OCI-LY1 (cell line): ENCODE results near the gene NRP2.

ENCODE experiments used
- EZH2 ChIP-seq: fragments of 200-600 bp; sonication (generic), shearing (Covaris generic); IDR thresholded peaks from 2 replicates; pipeline ENCODE4 v1.8.0; 2017; ENCODE audit warnings: borderline replicate concordance, mixed run types, mild to moderate bottlenecking, antibody characterized with exemption, low read length, moderate library complexity, mixed read lengths
- TF ChIP-seq, protein P1 (sequence below): fragments of 200-600 bp; sonication (generic), shearing (Covaris generic); IDR thresholded peaks from 2 replicates; pipeline ENCODE4 v1.5.1; 2017; ENCODE audit warnings: mild to moderate bottlenecking, antibody characterized with exemption, low read length, moderate library complexity, mixed read lengths

DNA sequence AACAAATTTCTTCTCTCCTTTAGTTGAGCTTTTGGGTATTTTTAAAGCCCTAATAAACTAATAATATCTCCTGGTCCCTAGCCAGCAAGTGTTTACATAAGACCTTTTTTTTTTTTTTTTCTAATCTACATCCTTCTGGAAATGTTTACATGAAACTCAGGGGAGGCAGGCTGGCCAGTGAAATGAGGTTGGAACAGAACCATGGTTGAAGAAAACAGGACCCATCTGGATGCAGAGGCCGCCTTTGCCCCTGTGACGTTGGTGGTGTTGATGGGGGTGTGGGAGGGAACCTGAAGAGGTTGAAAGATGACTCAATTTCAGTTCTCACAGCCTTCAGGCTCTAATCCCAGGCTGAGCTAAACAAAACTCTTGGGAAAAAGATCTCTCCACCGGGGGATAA is 118.5 kb downstream of the NRP2 start:
- TF ChIP-seq, protein P1, sequence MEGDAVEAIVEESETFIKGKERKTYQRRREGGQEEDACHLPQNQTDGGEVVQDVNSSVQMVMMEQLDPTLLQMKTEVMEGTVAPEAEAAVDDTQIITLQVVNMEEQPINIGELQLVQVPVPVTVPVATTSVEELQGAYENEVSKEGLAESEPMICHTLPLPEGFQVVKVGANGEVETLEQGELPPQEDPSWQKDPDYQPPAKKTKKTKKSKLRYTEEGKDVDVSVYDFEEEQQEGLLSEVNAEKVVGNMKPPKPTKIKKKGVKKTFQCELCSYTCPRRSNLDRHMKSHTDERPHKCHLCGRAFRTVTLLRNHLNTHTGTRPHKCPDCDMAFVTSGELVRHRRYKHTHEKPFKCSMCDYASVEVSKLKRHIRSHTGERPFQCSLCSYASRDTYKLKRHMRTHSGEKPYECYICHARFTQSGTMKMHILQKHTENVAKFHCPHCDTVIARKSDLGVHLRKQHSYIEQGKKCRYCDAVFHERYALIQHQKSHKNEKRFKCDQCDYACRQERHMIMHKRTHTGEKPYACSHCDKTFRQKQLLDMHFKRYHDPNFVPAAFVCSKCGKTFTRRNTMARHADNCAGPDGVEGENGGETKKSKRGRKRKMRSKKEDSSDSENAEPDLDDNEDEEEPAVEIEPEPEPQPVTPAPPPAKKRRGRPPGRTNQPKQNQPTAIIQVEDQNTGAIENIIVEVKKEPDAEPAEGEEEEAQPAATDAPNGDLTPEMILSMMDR, result no peak
- no peak for TF ChIP-seq EZH2
